Coronary artery (tissue), 2 donors: Measurements from ENCODE around the gene LIF.

Experiments used
- DNase-seq: peaks from one replicate; pipeline ENCODE4 v3.0.0-alpha.2; 2017; ENCODE audit warnings: low spot score
- H3K27ac ChIP-seq, 2 donors: fragments of 200-600 bp; sonication (generic); one replicate each; pipeline ENCODE4 v1.5.1; 2016 to 2019
- H3K4me3 ChIP-seq: fragments of 200-600 bp; sonication (generic); 2 replicates; pipeline ENCODE4 v1.5.1; 2016; ENCODE audit warnings: mild to moderate bottlenecking, moderate library complexity
- TF ChIP-seq, protein P1 (sequence below): fragments of 200-600 bp; sonication (generic); IDR thresholded peaks from one replicate; pipeline ENCODE4 v1.5.1; 2019; ENCODE audit warnings: antibody characterized with exemption

LIF gene

DNA sequence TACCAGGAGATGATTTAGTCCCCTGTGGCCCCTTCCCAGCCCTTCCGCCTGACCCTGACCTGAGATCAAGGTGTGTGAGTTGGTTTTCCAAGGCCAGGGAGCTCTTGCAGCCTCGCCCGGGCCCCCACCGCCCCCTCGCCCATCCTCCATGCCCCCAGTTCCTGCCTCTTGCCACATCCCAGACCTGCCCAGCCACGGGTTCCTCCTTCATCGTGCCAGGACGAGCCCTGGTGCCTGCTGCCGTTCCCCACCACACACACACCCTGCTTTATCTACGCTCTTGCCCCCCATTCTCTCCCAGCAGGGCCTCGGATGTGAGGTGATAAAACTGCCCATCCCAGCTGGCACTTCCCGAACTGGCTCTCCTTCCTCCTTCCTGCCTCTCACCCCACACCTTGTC is 1.4 kb upstream of the LIF start:
- DNase-seq = no peak
- TF ChIP-seq, protein P1, sequence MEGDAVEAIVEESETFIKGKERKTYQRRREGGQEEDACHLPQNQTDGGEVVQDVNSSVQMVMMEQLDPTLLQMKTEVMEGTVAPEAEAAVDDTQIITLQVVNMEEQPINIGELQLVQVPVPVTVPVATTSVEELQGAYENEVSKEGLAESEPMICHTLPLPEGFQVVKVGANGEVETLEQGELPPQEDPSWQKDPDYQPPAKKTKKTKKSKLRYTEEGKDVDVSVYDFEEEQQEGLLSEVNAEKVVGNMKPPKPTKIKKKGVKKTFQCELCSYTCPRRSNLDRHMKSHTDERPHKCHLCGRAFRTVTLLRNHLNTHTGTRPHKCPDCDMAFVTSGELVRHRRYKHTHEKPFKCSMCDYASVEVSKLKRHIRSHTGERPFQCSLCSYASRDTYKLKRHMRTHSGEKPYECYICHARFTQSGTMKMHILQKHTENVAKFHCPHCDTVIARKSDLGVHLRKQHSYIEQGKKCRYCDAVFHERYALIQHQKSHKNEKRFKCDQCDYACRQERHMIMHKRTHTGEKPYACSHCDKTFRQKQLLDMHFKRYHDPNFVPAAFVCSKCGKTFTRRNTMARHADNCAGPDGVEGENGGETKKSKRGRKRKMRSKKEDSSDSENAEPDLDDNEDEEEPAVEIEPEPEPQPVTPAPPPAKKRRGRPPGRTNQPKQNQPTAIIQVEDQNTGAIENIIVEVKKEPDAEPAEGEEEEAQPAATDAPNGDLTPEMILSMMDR = no peak
- H3K27ac ChIP-seq = no peak overlapping the region
- H3K4me3 ChIP-seq = no peak overlapping the region

DNA sequence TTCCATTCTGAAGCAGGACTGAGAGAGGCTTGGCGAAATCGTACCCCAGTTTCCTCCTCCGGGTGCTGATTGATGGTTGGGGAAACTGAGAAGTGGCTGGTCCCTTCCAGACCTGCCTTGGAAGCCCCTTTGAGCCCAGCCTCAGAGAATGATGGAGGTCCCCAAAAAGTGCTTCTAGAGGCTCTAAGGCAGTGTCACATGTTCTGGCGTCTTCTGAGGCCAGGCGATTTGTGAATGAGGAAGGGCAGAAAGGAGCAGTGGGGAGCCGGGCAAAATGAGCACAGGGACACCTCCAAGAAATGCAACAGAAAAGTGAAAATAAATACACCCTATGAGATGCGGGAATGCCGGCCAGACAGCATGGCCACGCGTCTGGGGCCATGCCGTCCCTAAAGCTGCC is 1.0 kb upstream of the LIF start:
- no peak for DNase-seq
- no peak overlapping the region for H3K4me3 ChIP-seq
- TF ChIP-seq, protein P1 = no peak
- H3K27ac ChIP-seq = no peak overlapping the region

DNA sequence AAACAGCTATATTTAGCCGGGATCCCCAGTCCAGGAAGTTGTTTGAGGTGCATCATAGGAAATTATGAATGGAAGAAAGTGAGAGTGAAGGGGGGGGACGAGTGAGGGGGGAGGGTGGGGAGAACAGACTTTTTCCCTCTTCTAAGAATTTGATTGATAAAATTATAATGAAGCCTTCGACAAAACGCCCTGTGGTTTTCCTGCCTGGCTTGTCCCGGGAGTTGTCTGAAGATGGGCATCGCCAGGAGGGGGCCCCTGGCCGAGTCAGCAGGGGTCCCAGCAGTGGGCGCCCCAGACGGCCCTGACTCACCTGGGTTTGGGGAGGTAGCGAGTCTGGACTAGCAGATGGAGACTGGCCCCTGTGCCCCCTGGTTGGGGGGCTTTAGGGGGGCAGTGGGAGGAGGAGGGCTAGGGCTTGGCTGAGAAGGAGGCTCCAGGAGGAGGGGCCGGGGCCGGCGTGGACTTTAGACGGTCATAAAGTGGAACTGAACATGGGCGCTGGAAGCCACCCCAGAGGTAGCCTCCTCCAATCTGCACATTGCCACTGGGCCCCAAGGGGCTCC is 336 bp upstream of the LIF start:
- Histone ChIP-seq H3K4me3 (peak overlapping the region; percentile 67), H3K27ac (no peak overlapping the region)
- TF ChIP-seq, protein P1 = no peak
- no peak for DNase-seq

DNA sequence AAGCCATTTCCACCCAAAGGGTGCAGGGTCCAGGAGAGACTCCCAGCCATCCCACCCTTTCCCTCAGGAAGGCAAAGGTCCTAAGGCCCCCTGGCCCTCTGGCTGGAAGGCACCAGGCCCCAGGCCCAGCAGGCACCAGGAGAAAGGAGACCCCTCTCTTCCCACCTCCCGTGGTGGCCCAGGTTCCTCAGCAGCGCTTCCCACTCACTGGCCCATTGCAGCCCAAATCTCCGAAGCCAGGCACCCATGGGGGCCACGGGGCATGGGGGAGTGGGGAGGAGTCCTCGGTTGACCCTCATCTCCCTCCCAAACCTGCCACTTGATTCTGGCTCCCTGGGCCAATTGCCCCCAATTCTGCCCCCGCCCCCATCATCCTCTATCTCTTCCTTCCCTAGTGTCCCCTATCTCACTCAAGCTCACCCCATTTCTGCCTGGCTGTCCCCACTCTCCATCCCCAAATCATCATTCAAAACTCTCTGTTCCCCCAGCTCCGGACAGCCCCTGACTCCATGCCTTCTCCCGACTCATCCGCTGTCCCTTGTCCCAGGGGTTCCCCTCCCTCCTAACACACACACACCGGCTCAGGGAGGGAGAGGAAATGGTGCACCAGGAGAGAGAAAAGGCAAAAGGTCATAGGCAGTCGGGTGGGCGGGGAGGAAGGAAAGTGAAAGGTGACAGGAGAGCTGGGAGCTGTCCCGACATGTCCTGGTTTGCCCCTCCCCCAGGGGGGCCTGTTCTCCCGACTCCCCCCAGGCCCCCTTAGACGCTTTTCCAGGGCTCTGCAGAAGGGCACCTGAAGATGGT is 1.2 kb downstream of the LIF start:
- Histone ChIP-seq H3K4me3 (peak overlapping the region; percentile 67), H3K27ac (no peak overlapping the region)
- no peak for DNase-seq
- TF ChIP-seq, protein P1 = no peak

DNA sequence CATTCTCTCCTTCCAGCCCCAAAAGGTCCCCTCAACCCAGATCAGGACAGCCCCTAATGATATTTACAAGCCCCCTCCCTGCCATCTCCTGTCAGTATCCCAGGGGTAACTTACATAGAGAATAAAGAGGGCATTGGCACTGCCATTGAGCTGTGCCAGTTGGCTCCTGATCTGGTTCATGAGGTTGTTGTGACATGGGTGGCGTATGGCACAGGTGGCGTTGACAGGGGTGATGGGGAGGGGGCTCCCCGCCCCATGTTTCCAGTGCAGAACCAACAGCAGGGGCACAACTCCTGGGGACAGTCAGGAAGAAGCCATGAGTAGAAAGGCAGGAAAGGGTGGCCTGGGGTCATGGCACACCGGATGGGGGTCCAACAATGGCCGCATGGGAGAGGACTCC is 1.9 kb downstream of the LIF start:
- TF ChIP-seq, protein P1 = no peak
- Histone ChIP-seq H3K27ac (no peak overlapping the region), H3K4me3 (no peak overlapping the region)
- DNase-seq = no peak

DNA sequence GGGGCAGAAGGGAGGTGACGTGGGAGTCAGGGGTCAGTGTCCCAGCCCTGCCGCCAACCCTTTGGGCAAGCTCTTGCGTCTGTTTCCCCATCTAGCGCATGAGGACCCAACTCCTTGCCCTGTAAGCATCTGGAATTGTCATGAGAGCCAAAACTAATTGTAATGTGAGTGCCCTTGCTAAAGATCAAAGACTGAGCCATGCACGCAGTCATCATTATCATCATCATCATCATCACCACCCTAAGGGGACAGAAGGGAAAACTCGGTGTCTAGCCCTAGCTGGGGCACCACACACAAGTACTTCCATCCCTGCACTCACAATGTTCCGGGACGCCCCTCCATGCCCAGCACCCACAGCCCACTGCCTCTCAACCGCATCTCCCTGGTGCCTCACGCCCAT is 2.5 kb downstream of the LIF start:
- TF ChIP-seq, protein P1 = no peak
- no peak overlapping the region for H3K27ac ChIP-seq
- DNase-seq = no peak
- no peak overlapping the region for H3K4me3 ChIP-seq

DNA sequence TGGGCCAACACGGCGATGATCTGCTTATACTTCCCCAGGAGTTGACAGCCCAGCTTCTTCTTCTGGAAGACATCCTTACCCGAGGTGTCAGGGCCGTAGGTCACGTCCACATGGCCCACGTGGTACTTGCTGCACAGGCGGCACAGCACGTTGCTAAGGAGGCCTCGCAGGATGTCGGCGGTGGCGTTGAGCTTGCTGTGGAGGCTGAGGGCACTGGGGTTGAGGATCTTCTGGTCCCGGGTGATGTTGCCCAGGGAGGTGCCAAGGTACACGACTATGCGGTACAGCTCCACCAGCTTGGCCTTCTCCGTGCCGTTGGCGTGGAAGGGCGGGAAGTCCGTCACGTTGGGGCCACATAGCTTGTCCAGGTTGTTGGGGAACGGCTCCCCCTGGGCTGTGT is 2.9 kb downstream of the LIF start:
- TF ChIP-seq, protein P1 = no peak
- Histone ChIP-seq H3K27ac (no peak overlapping the region), H3K4me3 (no peak overlapping the region)
- DNase-seq = no peak
